GM21723 (cell line): Measurements from ENCODE around the gene PASK.

Experiments
- ATAC-seq: cut with Tn5 transposase; IDR thresholded peaks from one replicate; pipeline ENCODE4 v1.9.1; 2021; ENCODE audit warnings: mild to moderate bottlenecking, moderate library complexity; ENCODE audit not compliant: unreplicated experiment

Gene PASK

GRCh38 chr2:241128266-241128665, 21.0 kb downstream of the PASK start:
- ATAC-seq: no peak

GRCh38 chr2:241126771-241127202, 22.5 kb downstream of the PASK start:
- no peak for ATAC-seq

- ATAC-seq: no peak
These were observed 23.1 kb downstream of the PASK start for GRCh38 chr2:241126201-241126611.

GRCh38 chr2:241125626-241126025, 23.6 kb downstream of the PASK start:
- no peak for ATAC-seq

- no peak for ATAC-seq
These were observed 25.3 kb downstream of the PASK start for GRCh38 chr2:241123816-241124536.

- ATAC-seq: no peak
These were observed 26.8 kb downstream of the PASK start for GRCh38 chr2:241122376-241123002.

- ATAC-seq: no peak
These were observed 28.3 kb downstream of the PASK start for GRCh38 chr2:241121008-241121407.

- no peak for ATAC-seq
These were observed 28.8 kb downstream of the PASK start for GRCh38 chr2:241120440-241120839.

GRCh38 chr2:241118737-241119505, 30.4 kb downstream of the PASK start:
- ATAC-seq: no peak

- no peak for ATAC-seq
These were observed 32.4 kb downstream of the PASK start for GRCh38 chr2:241116606-241117560.

GRCh38 chr2:241115361-241115760, 33.9 kb downstream of the PASK start:
- ATAC-seq: no peak

GRCh38 chr2:241114836-241115235, 34.4 kb downstream of the PASK start:
- no peak for ATAC-seq

GRCh38 chr2:241112592-241112991, 36.7 kb downstream of the PASK start:
- no peak for ATAC-seq

- ATAC-seq: no peak
These were observed 37.2 kb downstream of the PASK start for GRCh38 chr2:241112046-241112445.

GRCh38 chr2:241111440-241111805, 37.8 kb downstream of the PASK start:
- ATAC-seq: peak; percentile 15

- ATAC-seq: peak; percentile 53
These were observed 38.4 kb downstream of the PASK start for GRCh38 chr2:241110607-241111439.

GRCh38 chr2:241110089-241110606, 39.1 kb downstream of the PASK start:
- peak; percentile 27 for ATAC-seq

- no peak for ATAC-seq
These were observed 39.8 kb downstream of the PASK start for GRCh38 chr2:241109210-241110088.
